HL-60 (cell line): ENCODE measurements around the gene ZFHX3.

Source experiments
- POLR2AphosphoS5 ChIP-seq: IDR thresholded peaks from 2 replicates; pipeline ENCODE4 v1.6.1; 2012; ENCODE audit warnings: low read depth
- TF ChIP-seq, protein P1 (sequence below): IDR thresholded peaks from one replicate; pipeline ENCODE4 v1.5.1; 2011; ENCODE audit warnings: low read length, control low read depth, inconsistent platforms; ENCODE audit not compliant: insufficient read depth
- TF ChIP-seq, protein P2 (sequence below): IDR thresholded peaks from 2 replicates; pipeline ENCODE4 v1.6.1; 2012; ENCODE audit warnings: low read depth; ENCODE audit not compliant: insufficient replicate concordance

DNA sequence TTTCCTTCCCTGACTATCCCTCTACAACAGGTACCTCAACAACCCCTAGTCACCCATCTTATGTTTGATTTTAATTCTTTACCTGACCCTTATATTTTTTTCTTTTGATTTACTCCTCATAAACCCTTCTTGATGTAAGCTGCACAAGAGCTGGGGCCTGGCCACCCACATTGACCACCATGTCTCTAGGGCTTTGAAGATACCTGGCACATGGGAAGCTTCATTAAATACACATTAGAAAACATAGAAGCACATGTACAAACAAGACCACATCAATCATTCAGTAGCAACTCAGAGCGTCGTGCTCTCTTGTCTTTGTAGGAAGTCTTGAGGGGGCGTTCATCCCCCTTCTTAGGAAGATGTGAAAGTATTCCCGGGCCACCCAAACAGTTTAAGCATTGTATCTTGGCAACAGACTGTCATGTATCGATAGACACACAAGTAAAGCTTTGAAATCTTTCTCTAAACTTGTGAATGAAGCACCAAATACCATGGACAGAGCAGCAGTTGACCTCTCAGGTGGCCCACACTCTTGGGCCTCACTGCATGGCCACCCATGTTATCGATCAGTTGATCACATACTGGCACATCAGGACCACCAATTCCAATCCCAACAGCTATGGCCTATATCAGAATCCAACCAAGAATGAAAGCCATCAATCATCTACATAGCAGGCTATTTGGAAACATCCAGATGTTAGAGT is 183.6 kb downstream of the ZFHX3 start:
- no peak for TF ChIP-seq POLR2AphosphoS5
- TF ChIP-seq, protein P1, sequence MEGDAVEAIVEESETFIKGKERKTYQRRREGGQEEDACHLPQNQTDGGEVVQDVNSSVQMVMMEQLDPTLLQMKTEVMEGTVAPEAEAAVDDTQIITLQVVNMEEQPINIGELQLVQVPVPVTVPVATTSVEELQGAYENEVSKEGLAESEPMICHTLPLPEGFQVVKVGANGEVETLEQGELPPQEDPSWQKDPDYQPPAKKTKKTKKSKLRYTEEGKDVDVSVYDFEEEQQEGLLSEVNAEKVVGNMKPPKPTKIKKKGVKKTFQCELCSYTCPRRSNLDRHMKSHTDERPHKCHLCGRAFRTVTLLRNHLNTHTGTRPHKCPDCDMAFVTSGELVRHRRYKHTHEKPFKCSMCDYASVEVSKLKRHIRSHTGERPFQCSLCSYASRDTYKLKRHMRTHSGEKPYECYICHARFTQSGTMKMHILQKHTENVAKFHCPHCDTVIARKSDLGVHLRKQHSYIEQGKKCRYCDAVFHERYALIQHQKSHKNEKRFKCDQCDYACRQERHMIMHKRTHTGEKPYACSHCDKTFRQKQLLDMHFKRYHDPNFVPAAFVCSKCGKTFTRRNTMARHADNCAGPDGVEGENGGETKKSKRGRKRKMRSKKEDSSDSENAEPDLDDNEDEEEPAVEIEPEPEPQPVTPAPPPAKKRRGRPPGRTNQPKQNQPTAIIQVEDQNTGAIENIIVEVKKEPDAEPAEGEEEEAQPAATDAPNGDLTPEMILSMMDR, result no peak
- TF ChIP-seq, protein P2, sequence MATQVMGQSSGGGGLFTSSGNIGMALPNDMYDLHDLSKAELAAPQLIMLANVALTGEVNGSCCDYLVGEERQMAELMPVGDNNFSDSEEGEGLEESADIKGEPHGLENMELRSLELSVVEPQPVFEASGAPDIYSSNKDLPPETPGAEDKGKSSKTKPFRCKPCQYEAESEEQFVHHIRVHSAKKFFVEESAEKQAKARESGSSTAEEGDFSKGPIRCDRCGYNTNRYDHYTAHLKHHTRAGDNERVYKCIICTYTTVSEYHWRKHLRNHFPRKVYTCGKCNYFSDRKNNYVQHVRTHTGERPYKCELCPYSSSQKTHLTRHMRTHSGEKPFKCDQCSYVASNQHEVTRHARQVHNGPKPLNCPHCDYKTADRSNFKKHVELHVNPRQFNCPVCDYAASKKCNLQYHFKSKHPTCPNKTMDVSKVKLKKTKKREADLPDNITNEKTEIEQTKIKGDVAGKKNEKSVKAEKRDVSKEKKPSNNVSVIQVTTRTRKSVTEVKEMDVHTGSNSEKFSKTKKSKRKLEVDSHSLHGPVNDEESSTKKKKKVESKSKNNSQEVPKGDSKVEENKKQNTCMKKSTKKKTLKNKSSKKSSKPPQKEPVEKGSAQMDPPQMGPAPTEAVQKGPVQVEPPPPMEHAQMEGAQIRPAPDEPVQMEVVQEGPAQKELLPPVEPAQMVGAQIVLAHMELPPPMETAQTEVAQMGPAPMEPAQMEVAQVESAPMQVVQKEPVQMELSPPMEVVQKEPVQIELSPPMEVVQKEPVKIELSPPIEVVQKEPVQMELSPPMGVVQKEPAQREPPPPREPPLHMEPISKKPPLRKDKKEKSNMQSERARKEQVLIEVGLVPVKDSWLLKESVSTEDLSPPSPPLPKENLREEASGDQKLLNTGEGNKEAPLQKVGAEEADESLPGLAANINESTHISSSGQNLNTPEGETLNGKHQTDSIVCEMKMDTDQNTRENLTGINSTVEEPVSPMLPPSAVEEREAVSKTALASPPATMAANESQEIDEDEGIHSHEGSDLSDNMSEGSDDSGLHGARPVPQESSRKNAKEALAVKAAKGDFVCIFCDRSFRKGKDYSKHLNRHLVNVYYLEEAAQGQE, result peak; percentile 58
